ENCODE data around the gene PEX14. TPM values are rescaled to one million over a fixed set of nuclear protein-coding genes. Genes with fewer than 3 reads are reported as not detected.

PEX14 gene
- polyA plus RNA-seq, 1 donor from 2014 or later: 13.5 TPM

DNA sequence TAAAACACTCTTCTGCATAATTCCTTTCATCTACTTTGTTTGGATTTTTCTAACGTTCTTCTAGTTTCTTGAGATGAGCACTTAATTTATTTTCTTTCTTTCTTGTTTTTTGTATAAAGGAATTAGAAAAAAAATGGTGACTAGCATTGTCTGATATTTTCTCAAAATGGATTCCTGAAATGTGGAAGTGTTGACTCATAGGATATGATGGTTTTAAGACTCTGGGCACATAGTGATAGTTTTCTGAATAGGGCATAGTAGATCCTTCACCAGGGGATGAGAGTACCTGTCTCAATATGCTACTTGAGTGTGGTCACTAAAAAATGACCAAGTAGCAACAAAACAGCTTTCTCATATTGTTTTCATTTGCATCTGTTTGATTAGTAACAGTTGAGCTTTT lies 100.9 kb downstream of the PEX14 start:
- Histone ChIP-seq H3K36me3 (ENCODE audit: insufficient read depth, low read length) (no peaks in the 10 kb centered on the region), H3K9ac (ENCODE audit: low read length) (no peak overlapping the region), H2AFZ (ENCODE audit: low read depth, low read length) (no peak overlapping the region), H4K20me1 (ENCODE audit: insufficient read depth) (no peaks in the 10 kb centered on the region), H3F3A (ENCODE audit: insufficient read depth, low read length, poor library complexity, severe bottlenecking) (no peaks in the 10 kb centered on the region), H3K79me2 (replicated peaks; ENCODE audit: insufficient read depth, low read length) (no peaks in the 10 kb centered on the region), H3K4me3 (ENCODE audit: low read length) (no peak overlapping the region), H3K27ac (ENCODE audit: low read length) (no peak overlapping the region), H3K9me3 (ENCODE audit: low read length) (no peaks in the 10 kb centered on the region), H3K4me2 (ENCODE audit: low read length) (no peak overlapping the region), H3K27me3 (ENCODE audit: insufficient read depth, low read depth, low read length) (no peaks in the 10 kb centered on the region), H3K9me2 (ENCODE audit: insufficient read depth, low read length) (no peaks in the 10 kb centered on the region)
- TF ChIP-seq EP300 (conservative IDR thresholded peaks at IDR 0.05; ENCODE audit: poor library complexity, severe bottlenecking) (no peak), RAD21 (conservative IDR thresholded peaks at IDR 0.05) (no peak), MXI1 (conservative IDR thresholded peaks at IDR 0.05; ENCODE audit: poor library complexity, severe bottlenecking) (no peak), EZH2 (IDR thresholded peaks at IDR 0.05; ENCODE audit: borderline replicate concordance, insufficient read depth, low read length, poor library complexity, severe bottlenecking) (no peak), CTCF (IDR thresholded peaks at IDR 0.05; ENCODE audit: poor library complexity, severe bottlenecking) (no peak), POLR2AphosphoS5 (IDR thresholded peaks at IDR 0.05) (no peak)

- Histone ChIP-seq H3K4me3 (ENCODE audit: low read length) (no peak overlapping the region), H3K79me2 (replicated peaks; ENCODE audit: insufficient read depth, low read length) (no peaks in the 10 kb centered on the region), H3K9ac (ENCODE audit: low read length) (no peak overlapping the region), H3K9me3 (ENCODE audit: low read length) (no peaks in the 10 kb centered on the region), H3K9me2 (ENCODE audit: insufficient read depth, low read length) (no peaks in the 10 kb centered on the region), H3K4me2 (ENCODE audit: low read length) (no peak overlapping the region), H4K20me1 (ENCODE audit: insufficient read depth) (no peaks in the 10 kb centered on the region), H3K27ac (ENCODE audit: low read length) (no peak overlapping the region), H3K36me3 (ENCODE audit: insufficient read depth, low read length) (no peaks in the 10 kb centered on the region), H3F3A (ENCODE audit: insufficient read depth, low read length, poor library complexity, severe bottlenecking) (no peaks in the 10 kb centered on the region), H2AFZ (ENCODE audit: low read depth, low read length) (no peak overlapping the region), H3K27me3 (ENCODE audit: insufficient read depth, low read depth, low read length) (no peaks in the 10 kb centered on the region)
- TF ChIP-seq SMC3 (conservative IDR thresholded peaks at IDR 0.05; ENCODE audit: poor library complexity) (no peak), EP300 (conservative IDR thresholded peaks at IDR 0.05; ENCODE audit: poor library complexity, severe bottlenecking) (no peak), MXI1 (conservative IDR thresholded peaks at IDR 0.05; ENCODE audit: poor library complexity, severe bottlenecking) (no peak), RAD21 (conservative IDR thresholded peaks at IDR 0.05) (no peak), TAF1 (IDR thresholded peaks at IDR 0.05; ENCODE audit: low read depth) (no peak), POLR2AphosphoS5 (IDR thresholded peaks at IDR 0.05) (no peak), EZH2 (IDR thresholded peaks at IDR 0.05; ENCODE audit: borderline replicate concordance, insufficient read depth, low read length, poor library complexity, severe bottlenecking) (no peak), CTCF (IDR thresholded peaks at IDR 0.05; ENCODE audit: poor library complexity, severe bottlenecking) (no peak)
- TF ChIP-seq, protein P1, sequence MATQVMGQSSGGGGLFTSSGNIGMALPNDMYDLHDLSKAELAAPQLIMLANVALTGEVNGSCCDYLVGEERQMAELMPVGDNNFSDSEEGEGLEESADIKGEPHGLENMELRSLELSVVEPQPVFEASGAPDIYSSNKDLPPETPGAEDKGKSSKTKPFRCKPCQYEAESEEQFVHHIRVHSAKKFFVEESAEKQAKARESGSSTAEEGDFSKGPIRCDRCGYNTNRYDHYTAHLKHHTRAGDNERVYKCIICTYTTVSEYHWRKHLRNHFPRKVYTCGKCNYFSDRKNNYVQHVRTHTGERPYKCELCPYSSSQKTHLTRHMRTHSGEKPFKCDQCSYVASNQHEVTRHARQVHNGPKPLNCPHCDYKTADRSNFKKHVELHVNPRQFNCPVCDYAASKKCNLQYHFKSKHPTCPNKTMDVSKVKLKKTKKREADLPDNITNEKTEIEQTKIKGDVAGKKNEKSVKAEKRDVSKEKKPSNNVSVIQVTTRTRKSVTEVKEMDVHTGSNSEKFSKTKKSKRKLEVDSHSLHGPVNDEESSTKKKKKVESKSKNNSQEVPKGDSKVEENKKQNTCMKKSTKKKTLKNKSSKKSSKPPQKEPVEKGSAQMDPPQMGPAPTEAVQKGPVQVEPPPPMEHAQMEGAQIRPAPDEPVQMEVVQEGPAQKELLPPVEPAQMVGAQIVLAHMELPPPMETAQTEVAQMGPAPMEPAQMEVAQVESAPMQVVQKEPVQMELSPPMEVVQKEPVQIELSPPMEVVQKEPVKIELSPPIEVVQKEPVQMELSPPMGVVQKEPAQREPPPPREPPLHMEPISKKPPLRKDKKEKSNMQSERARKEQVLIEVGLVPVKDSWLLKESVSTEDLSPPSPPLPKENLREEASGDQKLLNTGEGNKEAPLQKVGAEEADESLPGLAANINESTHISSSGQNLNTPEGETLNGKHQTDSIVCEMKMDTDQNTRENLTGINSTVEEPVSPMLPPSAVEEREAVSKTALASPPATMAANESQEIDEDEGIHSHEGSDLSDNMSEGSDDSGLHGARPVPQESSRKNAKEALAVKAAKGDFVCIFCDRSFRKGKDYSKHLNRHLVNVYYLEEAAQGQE (IDR thresholded peaks at IDR 0.05; ENCODE audit: borderline replicate concordance): no peak
These were observed 103.3 kb downstream of the PEX14 start for GRCh38 chr1:10578070-10578469.
